ENCODE results near the gene ANXA6. TPM values are rescaled to one million over a fixed set of nuclear protein-coding genes. Genes with fewer than 3 reads are reported as not detected.
A peak's percentile ranks its signal among the peaks of the same experiment; 100 is the strongest.

Gene ANXA6
- total and polyA plus RNA-seq, 5 donors from 2014 or later = 171 to 364 (median 290) TPM

DNA sequence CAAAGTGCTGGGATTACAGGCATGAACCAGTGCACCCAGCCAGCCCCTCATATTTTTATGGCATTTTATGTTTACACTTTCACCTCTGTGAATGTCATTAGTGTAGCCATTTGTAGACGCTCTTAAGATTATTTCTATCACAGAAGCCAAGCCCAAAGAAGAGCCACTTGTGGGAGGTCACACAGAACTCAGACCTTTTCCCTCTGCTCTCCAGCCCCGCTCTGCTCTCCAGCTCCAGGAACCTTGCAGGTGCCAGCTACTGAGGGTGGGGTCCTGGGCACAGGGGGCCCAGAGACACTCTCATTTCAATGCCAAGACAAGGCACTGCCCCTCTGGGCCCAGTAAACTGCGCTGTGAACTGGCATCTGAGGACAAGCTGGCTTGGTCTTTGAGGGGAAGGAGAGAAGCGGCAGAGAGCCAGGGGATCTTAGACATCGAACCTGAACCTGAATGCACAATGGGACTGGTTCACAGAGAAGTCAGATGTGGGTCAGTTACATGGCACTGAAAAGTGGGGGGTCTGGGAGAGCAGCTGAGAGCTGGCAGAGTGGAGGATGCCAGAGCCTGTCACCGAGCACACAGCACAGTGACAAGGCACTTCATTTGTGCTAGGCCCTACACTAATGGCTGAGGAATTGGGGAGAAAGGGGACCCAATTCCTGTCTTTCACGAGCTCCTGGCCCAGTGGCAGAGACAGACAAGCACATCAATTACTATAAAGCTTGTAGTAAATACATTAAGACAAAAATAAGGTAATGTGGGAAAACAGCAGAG, 16.7 kb downstream of the ANXA6 start:
- Histone ChIP-seq H3K4me3 (ENCODE audit: low read depth, low read length) (peak overlapping the region; percentile 70), H3K9me3 (ENCODE audit: control insufficient read depth in 2 of 2, low read length in 2 of 2) (no peaks in the 10 kb centered on the region), H3K27me3 (ENCODE audit: control insufficient read depth, insufficient read depth, low read length) (no peaks in the 10 kb centered on the region), H3K4me1 (ENCODE audit: control insufficient read depth, insufficient read depth, low read length, poor library complexity, severe bottlenecking) (peaks cover 85% of the 10 kb centered on the region), H3K27ac (ENCODE audit: insufficient read depth, low read length, poor library complexity, severe bottlenecking) (peak overlapping the region; percentile 65), H3K36me3 (ENCODE audit: control insufficient read depth, insufficient read depth, low read length) (peaks cover 78% of the 10 kb centered on the region)
- Mint-ChIP-seq H3K27ac (peak overlapping the region; percentile 90 to 94 (median 92)), H3K4me3 (peak overlapping the region; percentile 76 to 92 (median 83)), H3K4me1 (peaks cover 10 to 82% (median 71%) of the 10 kb centered on the region in 4 donors), H3K27me3 (no peaks in the 10 kb centered on the region), H3K9me3 (no peaks in the 10 kb centered on the region), H3K36me3 (peaks cover 55% of the 10 kb centered on the region)
- DNase-seq = no peak
- no peak for ATAC-seq (ENCODE audit: low read depth in 2 of 2)

DNA sequence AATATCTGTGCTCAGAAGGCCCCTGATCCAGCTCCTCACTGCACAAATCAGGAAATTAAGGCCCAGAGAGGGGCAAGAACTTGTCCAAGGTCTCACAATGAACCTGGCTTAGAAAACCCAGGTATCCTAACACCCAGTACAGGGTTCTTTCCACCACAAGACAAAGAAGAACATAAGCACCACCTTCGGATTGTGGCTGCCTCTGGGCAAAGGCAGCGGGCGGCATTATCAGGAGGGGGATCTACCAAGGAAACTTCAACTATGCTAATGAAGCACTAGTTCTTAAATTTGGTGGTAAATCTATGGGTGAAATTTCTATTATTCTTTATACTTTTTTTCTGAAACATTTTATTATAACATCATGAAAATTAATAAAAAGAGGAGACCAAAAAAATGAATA, 17.9 kb downstream of the ANXA6 start:
- Histone ChIP-seq H3K4me3 (ENCODE audit: low read depth, low read length) (peak overlapping the region; percentile 44), H3K27me3 (ENCODE audit: control insufficient read depth, insufficient read depth, low read length) (no peaks in the 10 kb centered on the region), H3K36me3 (ENCODE audit: control insufficient read depth, insufficient read depth, low read length) (peaks cover 78% of the 10 kb centered on the region), H3K9me3 (ENCODE audit: control insufficient read depth in 2 of 2, low read length in 2 of 2) (no peaks in the 10 kb centered on the region), H3K4me1 (ENCODE audit: control insufficient read depth, insufficient read depth, low read length, poor library complexity, severe bottlenecking) (peaks cover 73% of the 10 kb centered on the region), H3K27ac (ENCODE audit: insufficient read depth, low read length, poor library complexity, severe bottlenecking) (peak overlapping the region; percentile 65)
- peak overlapping the region in 1 of 4 donors; percentile 36 for H3K4me3 Mint-ChIP-seq
- peaks cover 10 to 70% (median 62%) of the 10 kb centered on the region in 4 donors for H3K4me1 Mint-ChIP-seq
- H3K9me3 Mint-ChIP-seq = no peaks in the 10 kb centered on the region
- H3K36me3 Mint-ChIP-seq = peaks cover 56% of the 10 kb centered on the region
- no peak for DNase-seq
- no peak for ATAC-seq (ENCODE audit: low read depth in 2 of 2)
- peak overlapping the region; percentile 51 to 94 (median 92) for H3K27ac Mint-ChIP-seq
- H3K27me3 Mint-ChIP-seq = no peaks in the 10 kb centered on the region

DNA sequence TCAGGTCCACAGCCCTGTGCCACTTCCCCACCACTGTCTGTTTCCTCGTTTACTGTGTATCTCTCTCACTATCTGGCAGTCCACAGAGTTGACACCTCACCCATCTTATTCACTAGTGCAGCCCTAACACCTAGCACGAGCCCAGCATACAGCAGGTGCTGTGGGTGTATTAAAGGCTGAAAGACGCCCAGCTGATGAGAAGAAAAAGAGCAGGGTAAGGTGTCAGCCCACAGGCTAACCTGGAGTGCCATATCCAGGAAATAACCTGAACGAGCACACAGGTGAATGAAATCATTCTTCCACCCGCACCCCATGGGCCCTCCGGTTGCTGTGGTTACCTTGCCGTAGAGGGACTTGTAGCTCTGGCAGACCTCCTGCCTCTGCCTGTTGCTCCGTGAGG, 18.6 kb downstream of the ANXA6 start:
- H3K27ac ChIP-seq (ENCODE audit: insufficient read depth, low read length, poor library complexity, severe bottlenecking) = peak overlapping the region; percentile 65
- no peak for DNase-seq
- peak in 1 of 2 donors; percentile 14 for ATAC-seq (ENCODE audit: low read depth in 2 of 2)
- H3K36me3 Mint-ChIP-seq = peaks cover 54% of the 10 kb centered on the region
- no peaks in the 10 kb centered on the region for H3K9me3 ChIP-seq (ENCODE audit: control insufficient read depth in 2 of 2, low read length in 2 of 2)
- peaks cover 10 to 66% (median 57%) of the 10 kb centered on the region in 4 donors for H3K4me1 Mint-ChIP-seq
- peaks cover 78% of the 10 kb centered on the region for H3K36me3 ChIP-seq (ENCODE audit: control insufficient read depth, insufficient read depth, low read length)
- no peak overlapping the region for H3K4me3 ChIP-seq (ENCODE audit: low read depth, low read length)
- H3K27me3 ChIP-seq (ENCODE audit: control insufficient read depth, insufficient read depth, low read length) = no peaks in the 10 kb centered on the region
- H3K4me3 Mint-ChIP-seq = peak overlapping the region in 3 of 4 donors; percentile 10 to 36 (median 17)
- peak overlapping the region; percentile 51 to 94 (median 92) for H3K27ac Mint-ChIP-seq
- H3K4me1 ChIP-seq (ENCODE audit: control insufficient read depth, insufficient read depth, low read length, poor library complexity, severe bottlenecking) = peaks cover 66% of the 10 kb centered on the region
- H3K9me3 Mint-ChIP-seq = no peaks in the 10 kb centered on the region
- no peaks in the 10 kb centered on the region for H3K27me3 Mint-ChIP-seq

DNA sequence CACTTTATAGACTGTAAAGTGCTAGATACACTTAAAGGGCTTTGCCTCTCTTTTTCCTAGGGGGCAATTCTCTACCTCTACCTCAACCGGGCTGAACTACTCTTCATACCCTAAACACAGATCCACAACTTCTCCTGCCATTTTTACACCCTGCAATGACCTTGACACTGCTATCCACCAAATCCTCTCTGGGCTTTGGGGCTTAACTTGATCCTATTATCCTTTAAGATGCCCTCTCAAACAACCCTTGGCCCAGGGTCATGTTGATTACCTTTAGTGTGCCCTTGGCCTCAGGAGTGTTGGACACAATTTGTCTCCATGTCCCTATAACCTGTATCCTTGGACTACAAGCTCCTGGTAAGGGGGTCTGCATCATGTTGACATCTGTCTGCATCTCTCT, 19.5 kb downstream of the ANXA6 start:
- no peaks in the 10 kb centered on the region for H3K9me3 Mint-ChIP-seq
- peaks cover 56% of the 10 kb centered on the region for H3K36me3 Mint-ChIP-seq
- H3K4me1 ChIP-seq (ENCODE audit: control insufficient read depth, insufficient read depth, low read length, poor library complexity, severe bottlenecking) = peaks cover 57% of the 10 kb centered on the region
- H3K4me1 Mint-ChIP-seq = peaks cover 5 to 65% (median 52%) of the 10 kb centered on the region in 4 donors
- H3K4me3 Mint-ChIP-seq = peak overlapping the region in 1 of 4 donors; percentile 36
- no peak for DNase-seq
- no peaks in the 10 kb centered on the region for H3K9me3 ChIP-seq (ENCODE audit: control insufficient read depth in 2 of 2, low read length in 2 of 2)
- peaks cover 78% of the 10 kb centered on the region for H3K36me3 ChIP-seq (ENCODE audit: control insufficient read depth, insufficient read depth, low read length)
- H3K4me3 ChIP-seq (ENCODE audit: low read depth, low read length) = no peak overlapping the region
- H3K27ac Mint-ChIP-seq = peak overlapping the region; percentile 51 to 94 (median 76)
- H3K27me3 ChIP-seq (ENCODE audit: control insufficient read depth, insufficient read depth, low read length) = no peaks in the 10 kb centered on the region
- no peaks in the 10 kb centered on the region for H3K27me3 Mint-ChIP-seq
- peak overlapping the region; percentile 65 for H3K27ac ChIP-seq (ENCODE audit: insufficient read depth, low read length, poor library complexity, severe bottlenecking)
- ATAC-seq (ENCODE audit: low read depth in 2 of 2) = no peak

DNA sequence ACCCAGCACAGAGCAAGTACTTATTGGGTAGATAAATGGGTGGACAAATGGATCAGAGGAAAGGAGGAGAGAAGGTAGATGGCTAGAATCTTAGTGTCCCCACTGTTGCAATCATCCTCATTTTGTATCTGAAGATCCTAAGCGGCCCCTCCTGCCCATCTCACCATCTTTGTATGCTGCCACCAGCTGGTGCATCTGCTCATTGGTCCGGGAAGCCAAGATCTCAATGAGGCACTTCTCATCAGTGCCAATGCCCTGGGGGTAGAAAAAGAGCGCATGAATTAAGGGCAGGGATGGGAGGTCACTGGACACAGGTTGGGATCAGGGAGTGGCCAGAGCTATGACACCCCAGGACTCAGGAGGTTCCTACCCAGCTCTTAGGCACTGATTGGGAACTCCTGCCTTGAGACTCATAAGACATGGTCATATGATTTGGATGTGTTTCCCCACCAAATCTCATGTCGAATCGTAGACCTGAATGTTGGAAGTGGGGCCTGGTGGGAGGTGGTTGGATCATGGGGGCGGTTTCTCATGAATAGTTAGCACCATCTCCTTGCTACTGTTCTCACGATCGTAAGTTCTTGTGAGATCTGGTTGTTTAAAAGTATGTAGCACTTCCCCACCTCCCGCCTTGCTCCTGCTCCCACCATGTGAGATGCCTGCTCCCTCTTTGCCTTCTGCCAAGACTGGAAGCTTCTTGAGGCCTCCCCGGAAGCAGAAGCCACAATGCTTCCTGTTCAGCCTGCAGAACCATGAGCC, 20.3 kb downstream of the ANXA6 start:
- H3K4me1 Mint-ChIP-seq = peaks cover 5 to 64% (median 49%) of the 10 kb centered on the region in 4 donors
- ATAC-seq (ENCODE audit: low read depth in 2 of 2) = no peak
- H3K4me3 Mint-ChIP-seq = no peak overlapping the region
- no peak overlapping the region for H3K4me3 ChIP-seq (ENCODE audit: low read depth, low read length)
- H3K9me3 ChIP-seq (ENCODE audit: control insufficient read depth in 2 of 2, low read length in 2 of 2) = no peaks in the 10 kb centered on the region
- H3K27ac Mint-ChIP-seq = peak overlapping the region in 2 of 3 donors; percentile 87 to 94
- H3K27ac ChIP-seq (ENCODE audit: insufficient read depth, low read length, poor library complexity, severe bottlenecking) = peak overlapping the region; percentile 41
- peaks cover 62% of the 10 kb centered on the region for H3K36me3 Mint-ChIP-seq
- DNase-seq = no peak
- no peaks in the 10 kb centered on the region for H3K27me3 Mint-ChIP-seq
- no peaks in the 10 kb centered on the region for H3K9me3 Mint-ChIP-seq
- no peaks in the 10 kb centered on the region for H3K27me3 ChIP-seq (ENCODE audit: control insufficient read depth, insufficient read depth, low read length)
- H3K4me1 ChIP-seq (ENCODE audit: control insufficient read depth, insufficient read depth, low read length, poor library complexity, severe bottlenecking) = peaks cover 49% of the 10 kb centered on the region
- H3K36me3 ChIP-seq (ENCODE audit: control insufficient read depth, insufficient read depth, low read length) = peaks cover 80% of the 10 kb centered on the region

DNA sequence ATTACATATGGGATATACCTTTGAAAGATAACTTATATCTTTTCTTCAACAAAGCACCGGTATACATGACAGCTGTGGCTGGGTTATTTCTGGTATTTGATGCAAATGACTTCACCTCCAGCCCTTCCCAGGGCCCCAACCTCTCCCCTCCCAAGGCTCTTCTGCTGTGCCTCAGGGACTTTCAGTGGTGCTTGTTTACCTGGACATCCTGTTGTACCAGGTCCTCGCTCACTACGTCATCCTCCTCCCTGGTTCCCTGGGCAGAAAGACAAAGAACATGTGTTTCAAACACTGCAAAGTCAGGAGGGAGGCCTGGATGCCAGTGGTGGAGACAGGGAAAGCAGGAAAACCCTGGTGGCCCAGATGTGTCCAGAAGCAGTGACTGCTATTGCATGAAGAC, 23.4 kb downstream of the ANXA6 start:
- H3K9me3 Mint-ChIP-seq = no peaks in the 10 kb centered on the region
- H3K36me3 Mint-ChIP-seq = peaks cover 77% of the 10 kb centered on the region
- H3K27me3 ChIP-seq (ENCODE audit: control insufficient read depth, insufficient read depth, low read length) = no peaks in the 10 kb centered on the region
- H3K36me3 ChIP-seq (ENCODE audit: control insufficient read depth, insufficient read depth, low read length) = peaks cover 100% of the 10 kb centered on the region
- H3K9me3 ChIP-seq (ENCODE audit: control insufficient read depth in 2 of 2, low read length in 2 of 2) = no peaks in the 10 kb centered on the region
- peak overlapping the region; percentile 33 to 81 (median 67) for H3K27ac Mint-ChIP-seq
- no peaks in the 10 kb centered on the region for H3K27me3 Mint-ChIP-seq
- ATAC-seq (ENCODE audit: low read depth in 2 of 2) (no peak), DNase-seq (no peak)
- H3K4me3 ChIP-seq (ENCODE audit: low read depth, low read length) = no peak overlapping the region
- H3K4me3 Mint-ChIP-seq = no peak overlapping the region
- peaks cover 33% of the 10 kb centered on the region for H3K4me1 ChIP-seq (ENCODE audit: control insufficient read depth, insufficient read depth, low read length, poor library complexity, severe bottlenecking)
- H3K4me1 Mint-ChIP-seq = peaks cover 12 to 57% (median 42%) of the 10 kb centered on the region in 4 donors
- no peak overlapping the region for H3K27ac ChIP-seq (ENCODE audit: insufficient read depth, low read length, poor library complexity, severe bottlenecking)

DNA sequence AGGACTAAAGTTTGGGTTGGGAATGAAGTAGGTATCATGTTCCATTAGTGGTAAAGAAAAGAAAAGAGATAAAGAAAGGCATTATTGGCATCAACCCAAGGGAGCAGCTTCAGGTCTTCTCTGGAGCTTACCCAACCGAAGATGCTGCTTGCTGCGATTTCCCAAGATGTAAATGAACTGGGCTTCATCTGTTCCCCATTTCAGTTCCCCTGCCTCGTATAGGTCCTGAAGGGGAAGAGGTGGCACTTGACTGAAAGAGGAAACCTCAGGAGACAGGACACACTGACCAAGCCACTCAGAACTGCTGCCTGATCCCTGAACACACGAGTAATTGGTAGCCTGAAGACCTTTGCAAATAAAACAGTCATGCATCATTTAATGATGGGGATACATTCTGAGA, 24.6 kb downstream of the ANXA6 start:
- peak overlapping the region; percentile 11 to 81 (median 33) for H3K27ac Mint-ChIP-seq
- H3K36me3 Mint-ChIP-seq = peaks cover 78% of the 10 kb centered on the region
- no peaks in the 10 kb centered on the region for H3K27me3 Mint-ChIP-seq
- Histone ChIP-seq H3K4me3 (ENCODE audit: low read depth, low read length) (no peak overlapping the region), H3K36me3 (ENCODE audit: control insufficient read depth, insufficient read depth, low read length) (peaks cover 100% of the 10 kb centered on the region), H3K4me1 (ENCODE audit: control insufficient read depth, insufficient read depth, low read length, poor library complexity, severe bottlenecking) (peaks cover 22% of the 10 kb centered on the region), H3K27me3 (ENCODE audit: control insufficient read depth, insufficient read depth, low read length) (no peaks in the 10 kb centered on the region), H3K27ac (ENCODE audit: insufficient read depth, low read length, poor library complexity, severe bottlenecking) (no peak overlapping the region), H3K9me3 (ENCODE audit: control insufficient read depth in 2 of 2, low read length in 2 of 2) (no peaks in the 10 kb centered on the region)
- H3K4me1 Mint-ChIP-seq = peaks cover 12 to 50% (median 39%) of the 10 kb centered on the region in 4 donors
- no peak for DNase-seq
- no peaks in the 10 kb centered on the region for H3K9me3 Mint-ChIP-seq
- no peak overlapping the region for H3K4me3 Mint-ChIP-seq
- ATAC-seq (ENCODE audit: low read depth in 2 of 2) = peak in 1 of 2 donors; percentile 24
